Measurements from ENCODE around the gene BACE2.
A peak's percentile ranks its signal among the peaks of the same experiment; 100 is the strongest.

The BACE2 gene

GRCh38 chr21:41130883-41131282 lies 37.1 kb upstream of the BACE2 start:
- no peak overlapping the region for H3K4me3 ChIP-seq (ENCODE audit: low read depth, low read length)
- TF ChIP-seq CTCF (IDR thresholded peaks at IDR 0.05; ENCODE audit: low read depth, low read length): no peak
- in situ Hi-C loops (cut with HindIII; ENCODE audit: low sequenced_read_pairs): no loop called here
- no peak for DNase-seq (ENCODE audit: low read depth, low spot score)

GRCh38 chr21:41133874-41134522 lies 34.0 kb upstream of the BACE2 start:
- DNase-seq (ENCODE audit: low read depth, low spot score): peak; percentile 37
- in situ Hi-C loops (cut with HindIII; ENCODE audit: low sequenced_read_pairs): no loop called here
- peak; percentile 59 for TF ChIP-seq CTCF (IDR thresholded peaks at IDR 0.05; ENCODE audit: low read depth, low read length)
- H3K4me3 ChIP-seq (ENCODE audit: low read depth, low read length): no peak overlapping the region

- H3K4me3 ChIP-seq (ENCODE audit: low read depth, low read length): no peak overlapping the region
- no peak for TF ChIP-seq CTCF (IDR thresholded peaks at IDR 0.05; ENCODE audit: low read depth, low read length)
- in situ Hi-C loops (cut with HindIII; ENCODE audit: low sequenced_read_pairs): no loop called here
- DNase-seq (ENCODE audit: low read depth, low spot score): no peak
Observed at GRCh38 chr21:41135746-41136145, 32.2 kb upstream of the BACE2 start.

GRCh38 chr21:41136286-41136685 lies 31.7 kb upstream of the BACE2 start:
- TF ChIP-seq CTCF (IDR thresholded peaks at IDR 0.05; ENCODE audit: low read depth, low read length): no peak
- no peak overlapping the region for H3K4me3 ChIP-seq (ENCODE audit: low read depth, low read length)
- in situ Hi-C loops (cut with HindIII; ENCODE audit: low sequenced_read_pairs): no loop called here
- no peak for DNase-seq (ENCODE audit: low read depth, low spot score)

- no peak overlapping the region for H3K4me3 ChIP-seq (ENCODE audit: low read depth, low read length)
- in situ Hi-C loops (cut with HindIII; ENCODE audit: low sequenced_read_pairs): no loop called here
- no peak for DNase-seq (ENCODE audit: low read depth, low spot score)
- TF ChIP-seq CTCF (IDR thresholded peaks at IDR 0.05; ENCODE audit: low read depth, low read length): no peak
Observed at GRCh38 chr21:41137401-41137800, 30.6 kb upstream of the BACE2 start.

- no peak for TF ChIP-seq CTCF (IDR thresholded peaks at IDR 0.05; ENCODE audit: low read depth, low read length)
- in situ Hi-C loops (cut with HindIII; ENCODE audit: low sequenced_read_pairs): no loop called here
Observed at GRCh38 chr21:41137889-41138288, 30.1 kb upstream of the BACE2 start.

More at GRCh38 chr21:41137889-41138288, 30.1 kb upstream of the BACE2 start:
- DNase-seq (ENCODE audit: low read depth, low spot score): no peak
- H3K4me3 ChIP-seq (ENCODE audit: low read depth, low read length): no peak overlapping the region

All from astrocyte of the spinal cord (primary cell).